T47D (cell line): Measurements from ENCODE around the gene OPRM1.

Source experiments
- DNase-seq, 2 experiments: peaks; one replicate each; pipeline versions ENCODE4 v3.0.0 to v3.0.0-alpha.2; 2011 to 2012; ENCODE audit warnings: low read depth in 1 of 2, low spot score in 1 of 2
- JUND ChIP-seq: IDR thresholded peaks from 2 replicates; pipeline ENCODE4 v1.6.1; 2012; ENCODE audit warnings: low read depth
- in situ Hi-C: cut with HindIII; loops from 2 replicates; pipeline ENCODE4 v1.10.0; 2016; ENCODE audit warnings: low sequenced_read_pairs, low pct_unique_long_range_greater_than_20kb

Gene OPRM1

GRCh38 chr6:154242617-154243357 is 203.7 kb downstream of the OPRM1 start:
- in situ Hi-C loops: no loop called here
- DNase-seq: no peak
- no peak for TF ChIP-seq JUND

- in situ Hi-C loops: no loop called here
- TF ChIP-seq JUND: no peak
- no peak for DNase-seq
Observed at GRCh38 chr6:154243793-154244750, 205.0 kb downstream of the OPRM1 start.

GRCh38 chr6:154245506-154245905 is 206.5 kb downstream of the OPRM1 start:
- in situ Hi-C loops: no loop called here
- no peak for DNase-seq
- no peak for TF ChIP-seq JUND

GRCh38 chr6:154246723-154247118 is 207.7 kb downstream of the OPRM1 start:
- no peak for TF ChIP-seq JUND
- in situ Hi-C loops: no loop called here
- no peak for DNase-seq

GRCh38 chr6:154247119-154247861 is 208.2 kb downstream of the OPRM1 start:
- TF ChIP-seq JUND: no peak
- in situ Hi-C loops: no loop called here
- DNase-seq: no peak

- DNase-seq: no peak
- TF ChIP-seq JUND: no peak
- in situ Hi-C loops: no loop called here
Observed at GRCh38 chr6:154249499-154250298, 210.7 kb downstream of the OPRM1 start.

GRCh38 chr6:154251116-154251515 is 212.1 kb downstream of the OPRM1 start:
- no peak for DNase-seq
- in situ Hi-C loops: no loop called here
- no peak for TF ChIP-seq JUND

- no peak for DNase-seq
- no peak for TF ChIP-seq JUND
- in situ Hi-C loops: no loop called here
Observed at GRCh38 chr6:154252678-154253077, 213.6 kb downstream of the OPRM1 start.

- in situ Hi-C loops: no loop called here
- no peak for TF ChIP-seq JUND
Observed at GRCh38 chr6:154257067-154257466, 218.0 kb downstream of the OPRM1 start.

GRCh38 chr6:154258064-154258757 is 219.2 kb downstream of the OPRM1 start:
- DNase-seq: no peak
- in situ Hi-C loops: no loop called here
- no peak for TF ChIP-seq JUND

More at GRCh38 chr6:154257067-154257466, 218.0 kb downstream of the OPRM1 start:
- no peak for DNase-seq

GRCh38 chr6:154261688-154262397 is 222.8 kb downstream of the OPRM1 start:
- no peak for TF ChIP-seq JUND
- in situ Hi-C loops: no loop called here
- no peak for DNase-seq
